HTR-8/SVneo (cell line): ENCODE results near the gene CCDC148.

Experiments
- DNase-seq: peaks from one replicate; pipeline ENCODE4 v3.0.0; 2011; ENCODE audit warnings: low spot score, mixed read lengths; ENCODE audit not compliant: insufficient read length
- FAIRE-seq: peaks from 2 replicates; lab custom pipeline; 2011; peaks lifted over from hg19 to GRCh38; lab: Jason Lieb, UNC

CCDC148 gene

GRCh38 chr2:158189526-158189925 lies 267.0 kb downstream of the CCDC148 start:
- DNase-seq (no peak), FAIRE-seq (no peak)

DNA sequence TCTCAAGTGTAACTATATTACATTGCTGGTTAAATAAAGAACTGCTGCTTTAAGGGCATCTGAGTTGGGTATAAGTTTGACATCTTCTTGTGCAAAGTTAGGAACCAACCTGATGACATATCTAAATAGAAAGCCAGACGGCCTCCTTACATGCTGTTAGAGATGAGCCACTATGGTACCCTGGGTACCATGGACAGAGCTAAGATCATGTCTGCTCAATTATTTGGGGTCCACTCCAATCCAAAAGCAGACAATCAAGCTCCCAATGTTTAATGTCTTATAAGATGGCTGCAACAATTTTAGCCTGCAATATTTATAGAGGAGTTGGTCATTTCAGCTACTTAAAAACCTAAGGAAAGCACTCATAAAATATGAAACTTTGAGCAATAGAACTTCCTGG lies 268.6 kb downstream of the CCDC148 start:
- DNase-seq (no peak), FAIRE-seq (no peak)

DNA sequence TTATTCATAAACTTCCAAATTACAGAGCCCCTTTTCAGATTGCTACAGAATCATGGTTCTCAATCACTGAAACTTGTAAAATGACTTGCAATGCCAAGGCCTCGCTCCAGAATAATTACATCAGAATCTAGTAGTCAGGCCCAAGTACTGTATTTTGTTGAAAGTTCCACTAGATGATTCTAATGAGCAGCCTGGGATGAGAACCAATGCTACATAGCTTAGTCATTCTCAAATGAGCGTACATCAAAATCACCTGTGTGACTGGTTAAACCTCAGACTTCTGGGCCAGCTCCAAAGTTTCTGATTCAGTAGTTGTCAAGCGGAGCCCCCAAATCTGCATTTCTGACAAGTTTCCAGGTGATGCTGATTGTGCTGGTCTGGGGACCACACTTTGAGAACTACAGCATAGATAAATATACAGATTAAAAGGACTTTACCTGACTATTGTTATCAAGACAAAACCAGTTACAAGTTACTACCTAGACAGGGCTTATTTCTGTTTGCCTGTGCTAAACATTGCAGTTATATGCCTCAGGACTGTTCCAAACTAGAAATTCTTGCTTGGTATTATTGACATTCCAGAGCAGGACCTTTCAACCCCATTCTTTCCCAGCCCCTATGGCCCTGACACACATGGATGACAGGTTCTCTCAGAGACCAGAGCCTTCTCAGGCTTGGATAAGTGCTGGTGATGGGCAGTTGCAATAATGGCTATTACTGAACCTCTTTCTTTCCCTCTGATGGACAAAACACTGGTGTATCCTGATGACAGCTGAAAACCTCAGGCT lies 271.8 kb downstream of the CCDC148 start:
- FAIRE-seq (no peak), DNase-seq (no peak)

GRCh38 chr2:158184001-158184400 lies 272.6 kb downstream of the CCDC148 start:
- FAIRE-seq = no peak

DNA sequence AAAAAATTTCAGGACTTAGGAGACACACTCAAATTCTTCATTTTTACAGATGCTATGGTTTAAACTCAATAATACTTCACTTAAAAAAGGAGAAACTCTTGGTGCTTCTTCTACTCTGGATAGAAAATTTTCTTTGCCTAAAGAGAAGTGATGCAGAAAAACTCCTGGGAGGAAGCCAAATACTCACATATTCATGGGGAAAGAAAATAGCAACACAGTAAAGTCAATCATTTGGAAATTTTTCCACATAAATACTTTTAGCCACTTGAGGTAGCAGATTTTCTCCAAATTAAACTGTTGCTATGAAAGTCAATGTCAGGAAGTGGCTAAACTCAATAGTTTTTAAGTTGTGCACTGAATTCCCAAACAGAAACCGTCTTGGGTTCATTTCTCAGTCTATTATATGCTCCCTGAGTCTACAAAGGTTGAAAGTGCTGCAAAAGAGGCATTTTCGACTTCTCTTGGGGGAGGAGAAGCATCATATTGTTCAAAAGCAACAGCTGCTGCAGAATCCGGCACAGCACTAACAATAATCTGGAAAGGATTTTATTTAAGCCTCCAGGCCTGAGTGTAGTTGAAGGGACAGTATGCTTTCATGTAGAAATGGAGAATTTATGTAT lies 273.8 kb downstream of the CCDC148 start:
- FAIRE-seq = no peak
- DNase-seq = no peak

More at GRCh38 chr2:158184001-158184400, 272.6 kb downstream of the CCDC148 start:
- DNase-seq = no peak

- no peak for DNase-seq
- FAIRE-seq = no peak
These were observed 275.4 kb downstream of the CCDC148 start for GRCh38 chr2:158181171-158181570.

DNA sequence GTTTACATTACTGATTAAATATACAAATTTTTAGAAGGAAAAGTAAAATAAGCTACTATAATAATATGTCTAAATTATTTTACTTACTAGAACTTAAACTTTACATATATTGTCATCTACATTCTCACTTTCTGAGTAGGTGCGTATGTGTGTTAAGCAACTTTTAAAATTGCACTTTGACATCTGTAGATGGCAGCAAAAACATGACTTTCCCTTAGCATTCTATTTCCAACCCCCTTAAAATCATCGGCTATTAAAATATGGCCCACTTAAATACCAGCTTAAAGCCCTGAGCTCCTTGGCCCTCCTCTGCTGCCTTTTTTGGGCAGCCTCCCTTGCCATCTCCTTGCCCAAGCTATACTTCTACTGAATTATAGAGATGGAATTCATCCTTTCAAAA lies 276.9 kb downstream of the CCDC148 start:
- DNase-seq = peak; percentile 6
- FAIRE-seq = no peak

DNA sequence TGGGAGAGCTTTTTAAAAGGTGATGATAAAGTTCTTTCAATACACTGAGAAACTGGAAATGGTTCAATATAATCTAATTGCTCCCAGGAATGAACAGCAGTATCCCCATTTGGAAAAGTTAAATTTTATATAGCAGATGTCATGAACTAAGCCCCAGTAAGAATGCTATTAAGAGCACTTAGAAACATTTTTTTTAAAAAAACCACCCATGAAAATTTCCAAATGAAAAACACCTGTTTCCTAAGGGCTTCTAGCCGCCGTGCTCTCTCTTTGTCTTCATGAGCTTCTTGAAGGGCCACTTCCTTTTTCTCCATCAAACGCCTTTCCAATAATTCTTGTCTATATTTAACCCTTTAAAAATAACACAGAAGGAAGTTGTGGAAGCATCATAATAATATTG lies 277.9 kb downstream of the CCDC148 start:
- FAIRE-seq (no peak), DNase-seq (no peak)

DNA sequence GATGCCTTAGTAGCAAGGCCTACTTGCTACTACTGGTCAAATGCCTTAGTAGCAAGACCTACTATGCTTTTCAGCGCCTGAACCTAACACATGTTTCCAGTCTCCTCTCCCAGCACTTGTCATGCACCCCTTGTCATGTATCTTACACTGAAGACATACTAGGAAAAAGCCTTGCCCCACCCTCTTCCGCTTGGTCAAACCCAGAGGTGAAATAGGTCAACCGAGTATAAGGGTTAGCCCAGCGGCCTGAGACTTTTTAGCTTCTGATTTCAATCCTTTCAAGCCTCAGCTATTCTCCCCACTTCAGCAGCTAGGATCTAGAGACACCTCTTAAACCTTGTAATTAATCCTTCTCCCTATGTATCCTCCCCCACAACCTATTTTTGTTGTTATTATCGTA lies 281.6 kb downstream of the CCDC148 start:
- DNase-seq (no peak), FAIRE-seq (no peak)

DNA sequence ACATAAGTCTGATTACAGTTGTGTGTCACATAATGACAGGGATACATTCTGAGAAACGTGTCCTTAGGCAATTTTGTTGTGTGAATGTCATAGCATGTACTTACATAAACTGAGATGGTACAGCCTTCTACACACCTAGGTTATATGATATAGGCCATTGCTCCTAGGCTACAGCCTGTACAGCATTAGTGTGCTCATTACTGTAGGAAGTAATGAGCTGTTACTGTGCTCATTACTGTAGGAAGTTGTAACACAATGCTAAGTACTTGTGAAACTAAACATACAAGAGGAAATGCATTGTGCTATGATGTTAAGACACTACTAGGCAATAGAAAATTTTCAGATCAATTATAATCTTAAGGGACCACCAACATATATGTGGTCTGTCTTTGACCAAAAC lies 282.1 kb downstream of the CCDC148 start:
- DNase-seq = no peak

DNA sequence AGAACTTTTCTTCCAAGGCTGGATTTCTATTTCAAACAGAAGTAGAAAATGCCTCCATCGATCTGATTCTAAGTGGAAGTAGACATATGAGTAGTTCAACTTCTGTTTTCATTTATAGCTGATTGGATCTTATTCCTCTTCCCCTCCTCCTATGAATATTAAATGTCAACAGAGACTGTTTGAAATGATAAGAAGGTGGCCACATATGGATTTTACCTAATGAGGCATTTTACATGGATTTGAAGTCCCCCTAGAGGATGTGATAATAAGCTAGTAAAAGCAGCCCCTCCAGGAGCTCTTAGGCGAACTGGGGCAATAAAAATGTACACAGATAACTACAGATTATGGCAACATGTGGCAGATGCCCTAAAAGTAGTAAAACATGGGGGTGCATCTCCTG lies 283.8 kb downstream of the CCDC148 start:
- no peak for DNase-seq
- no peak for FAIRE-seq

More for the DNA sequence above, 282.1 kb downstream of the CCDC148 start:
- FAIRE-seq = no peak

GRCh38 chr2:158154596-158154995 lies 302.0 kb downstream of the CCDC148 start:
- DNase-seq (no peak), FAIRE-seq (no peak)

DNA sequence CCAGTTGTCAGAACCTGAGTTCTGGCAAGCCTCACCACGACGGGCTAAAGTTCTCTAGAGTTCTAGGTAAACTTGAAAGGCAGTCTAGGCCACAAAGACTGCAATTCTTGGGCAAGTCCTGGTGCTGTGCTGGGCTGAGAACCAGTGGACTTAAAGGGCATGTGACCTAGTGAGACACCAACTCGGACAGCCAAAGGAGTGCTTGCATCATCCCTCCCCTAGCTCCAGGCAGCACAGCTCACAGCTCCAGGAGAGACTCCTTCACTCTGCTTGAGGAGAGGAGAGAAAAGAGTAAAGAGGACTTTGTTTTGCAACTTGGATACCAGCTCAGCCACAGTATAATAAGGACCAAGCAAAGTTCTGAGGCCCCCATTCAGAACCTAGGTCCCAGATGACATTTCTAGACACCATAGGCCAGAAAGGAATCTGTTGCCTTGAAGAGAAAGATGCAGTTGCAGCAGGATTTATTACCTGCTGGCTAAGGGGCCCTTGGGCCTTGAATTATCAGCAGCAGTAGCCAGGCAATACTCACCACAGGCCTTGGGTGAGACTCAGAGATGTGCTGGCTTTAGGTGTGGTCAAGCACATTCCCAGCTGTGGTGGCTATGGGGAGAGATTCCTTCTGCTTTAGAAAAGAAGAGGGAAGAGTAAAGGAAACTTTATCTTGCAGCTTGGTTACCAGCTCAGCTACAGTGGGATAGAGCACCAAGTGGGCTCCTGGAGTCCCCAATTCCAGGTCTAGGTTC lies 303.1 kb downstream of the CCDC148 start:
- DNase-seq (no peak), FAIRE-seq (no peak)

GRCh38 chr2:158144914-158145625 lies 311.5 kb downstream of the CCDC148 start:
- FAIRE-seq (no peak), DNase-seq (no peak)

DNA sequence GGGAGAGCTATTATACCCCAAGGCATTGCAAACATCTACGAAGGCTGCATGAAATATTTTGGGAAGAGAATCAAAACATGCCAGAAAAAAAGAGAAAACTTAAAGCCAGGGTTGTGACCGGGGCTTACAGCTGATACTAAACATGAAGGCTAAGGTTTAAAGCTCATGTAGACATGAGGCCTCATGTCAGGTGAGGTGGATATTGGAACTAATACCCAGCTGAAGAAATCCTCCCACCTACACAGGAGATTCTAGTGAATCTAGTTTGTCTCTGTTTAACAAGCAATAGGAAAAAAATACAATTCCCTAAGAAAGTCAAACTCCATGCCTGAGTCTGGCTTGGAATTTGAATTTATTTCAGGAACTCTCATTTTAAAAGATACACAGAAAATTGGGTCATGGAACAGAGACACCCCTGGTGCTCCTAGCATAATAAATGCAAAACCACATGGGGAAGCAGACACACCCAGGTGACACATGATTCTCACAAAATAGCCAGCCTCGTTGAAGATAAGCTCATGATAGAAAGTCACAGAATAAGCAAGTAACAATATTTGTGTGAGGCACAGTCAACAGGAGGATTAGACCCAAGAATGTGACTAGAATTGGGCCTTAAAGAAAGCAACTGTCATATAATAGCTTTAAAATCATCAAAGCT lies 312.7 kb downstream of the CCDC148 start:
- FAIRE-seq (no peak), DNase-seq (no peak)

- DNase-seq = no peak
These were observed 313.8 kb downstream of the CCDC148 start for GRCh38 chr2:158142568-158143332.

GRCh38 chr2:158142165-158142564 lies 314.4 kb downstream of the CCDC148 start:
- FAIRE-seq = no peak
- DNase-seq = no peak

More at GRCh38 chr2:158142568-158143332, 313.8 kb downstream of the CCDC148 start:
- no peak for FAIRE-seq

GRCh38 chr2:158140201-158140600 lies 316.4 kb downstream of the CCDC148 start:
- FAIRE-seq = no peak
- no peak for DNase-seq

GRCh38 chr2:158138255-158138654 lies 318.3 kb downstream of the CCDC148 start:
- DNase-seq (no peak), FAIRE-seq (no peak)
